Right lobe of liver (tissue), 6 donors: Measurements from ENCODE around the gene MOXD1. TPM values are rescaled to one million over a fixed set of nuclear protein-coding genes. Genes with fewer than 3 reads are reported as not detected.

Source experiments
- ATAC-seq, 4 donors: fragments of 200-7000 bp; cut with Tn5 transposase; one replicate each; pipeline ENCODE4 v1.9.1; 2020; ENCODE audit warnings: mild to moderate bottlenecking in 4 of 4, moderate library complexity in 4 of 4
- DNase-seq, 3 donors: peaks; one replicate each; pipeline ENCODE4 v3.0.0-alpha.2; 2020
- H3K27ac ChIP-seq, 3 donors: fragments of 200-600 bp; one replicate each; pipeline ENCODE4 v1.8.0; 2022
- H3K27me3 ChIP-seq, 2 donors: fragments of 200-600 bp; one replicate each; pipeline ENCODE4 v1.8.0; 2022
- H3K36me3 ChIP-seq, 4 donors: fragments of 200-600 bp; sonication (generic) in 1 of 4; one replicate each; pipeline versions ENCODE4 v1.5.1 to v1.8.0; 2017 to 2022; ENCODE audit warnings: control low read depth in 1 of 4
- H3K4me1 ChIP-seq, 4 donors: fragments of 200-600 bp; sonication (generic) in 1 of 4; one replicate each; pipeline versions ENCODE4 v1.5.1 to v1.8.0; 2017 to 2022; ENCODE audit warnings: control low read depth in 1 of 4
- H3K4me3 ChIP-seq, 3 donors: fragments of 200-600 bp; one replicate each; pipeline ENCODE4 v1.8.0; 2022
- H3K9me3 ChIP-seq, 4 donors: fragments of 200-600 bp; sonication (generic) in 1 of 4; one replicate each; pipeline versions ENCODE4 v1.5.1 to v1.8.0; 2017 to 2022; ENCODE audit warnings: control low read depth in 1 of 4
- CTCF ChIP-seq, 4 donors: fragments of 200-600 bp in 3 of 4; fragments of 450-650 bp in 1 of 4; IDR thresholded peaks; one replicate each; pipeline versions ENCODE4 v1.5.1 to v1.8.0; 2016 to 2022; ENCODE audit warnings: antibody characterized with exemption in 4 of 4, mild to moderate bottlenecking in 2 of 4
- POLR2A ChIP-seq: fragments of 450-650 bp; IDR thresholded peaks from one replicate; pipeline ENCODE4 v1.6.1; 2017; ENCODE audit warnings: antibody characterized with exemption, mild to moderate bottlenecking
- WGBS: methylation state at CpG from one replicate; pipeline ENCODE4 v1.1.6; 2018; ENCODE audit warnings: low coverage, low lambda C conversion rate; ENCODE audit not compliant: insufficient coverage; ENCODE audit errors: missing lambda C conversion rate; 5-methylcytosine and 5-hydroxymethylcytosine counted together
- intact Hi-C, 2 donors: fragments of 100-400 bp; cut with DNase I; formaldehyde crosslinking; loops; one replicate each; pipeline versions ENCODE4 v1.11.2 to v1.14.1; 2022
- total RNA-seq, 6 experiments: library from RNA; depleted of rRNA in 2 of 6; stranded (reverse); fragments of >200 nt in 2 of 6; fragmentation: NEBNext Ultra II Directional in 3 of 6; extraction: Animal tissue kit (Norgen Biotek cat#: 25700) in 3 of 6; gene quantifications; one replicate each; pipeline versions ENCODE4 v1.1.0 to v1.2.4, GENCODE V29; 2016 to 2023
- donor health status: DM: no; HTN: yes; CAD: no.
- donor health status: DM: no; HTN: no; CAD: no.
- donor health status: DM: no; HTN: no; CAD: no.
- donor health status: DM: no; HTN: yes; CAD: no.
- donor health status: DM: no; HTN: yes; CAD: no.

The MOXD1 gene
- total RNA-seq, 6 experiments from 2014 or later = 0.24 to 2.3 (median 1.0) TPM; not detected in 1

- DNase-seq = no peak
- Histone ChIP-seq H3K4me3 (no peak overlapping the region), H3K27me3 (peaks cover 0 to 22% of the 10 kb centered on the region in 2 donors), H3K27ac (no peak overlapping the region), H3K36me3 (no peaks in the 10 kb centered on the region), H3K9me3 (no peaks in the 10 kb centered on the region), H3K4me1 (peaks cover 0 to 6% (median 0%) of the 10 kb centered on the region in 4 donors)
- intact Hi-C loops = loop anchor here in 1 of 2 donors (10.0 kb wide), 1 partner anchor 100 kb away; no protein-coding TSS in a partner anchor
- 27% methylated on average over 3 of the region's 3 CpGs for WGBS
- ATAC-seq = no peak
- TF ChIP-seq POLR2A (no peak), CTCF (IDR thresholded peaks at IDR 0.05) (no peak)
Measured at GRCh38 chr6:132404736-132405135, 3.5 kb upstream of the MOXD1 start.

GRCh38 chr6:132404330-132404729 lies 3.1 kb upstream of the MOXD1 start:
- peaks cover 0 to 6% (median 0%) of the 10 kb centered on the region in 4 donors for H3K4me1 ChIP-seq
- peaks cover 0 to 26% of the 10 kb centered on the region in 2 donors for H3K27me3 ChIP-seq
- ATAC-seq = no peak
- intact Hi-C loops = loop anchor here in 1 of 2 donors (10.0 kb wide), 1 partner anchor 100 kb away; no protein-coding TSS in a partner anchor
- H3K4me3 ChIP-seq = no peak overlapping the region
- no peaks in the 10 kb centered on the region for H3K9me3 ChIP-seq
- H3K36me3 ChIP-seq = no peaks in the 10 kb centered on the region
- H3K27ac ChIP-seq = no peak overlapping the region
- TF ChIP-seq CTCF (IDR thresholded peaks at IDR 0.05) (no peak), POLR2A (no peak)
- DNase-seq = no peak
- WGBS = 56% methylated on average over 2 of the region's 2 CpGs

DNA sequence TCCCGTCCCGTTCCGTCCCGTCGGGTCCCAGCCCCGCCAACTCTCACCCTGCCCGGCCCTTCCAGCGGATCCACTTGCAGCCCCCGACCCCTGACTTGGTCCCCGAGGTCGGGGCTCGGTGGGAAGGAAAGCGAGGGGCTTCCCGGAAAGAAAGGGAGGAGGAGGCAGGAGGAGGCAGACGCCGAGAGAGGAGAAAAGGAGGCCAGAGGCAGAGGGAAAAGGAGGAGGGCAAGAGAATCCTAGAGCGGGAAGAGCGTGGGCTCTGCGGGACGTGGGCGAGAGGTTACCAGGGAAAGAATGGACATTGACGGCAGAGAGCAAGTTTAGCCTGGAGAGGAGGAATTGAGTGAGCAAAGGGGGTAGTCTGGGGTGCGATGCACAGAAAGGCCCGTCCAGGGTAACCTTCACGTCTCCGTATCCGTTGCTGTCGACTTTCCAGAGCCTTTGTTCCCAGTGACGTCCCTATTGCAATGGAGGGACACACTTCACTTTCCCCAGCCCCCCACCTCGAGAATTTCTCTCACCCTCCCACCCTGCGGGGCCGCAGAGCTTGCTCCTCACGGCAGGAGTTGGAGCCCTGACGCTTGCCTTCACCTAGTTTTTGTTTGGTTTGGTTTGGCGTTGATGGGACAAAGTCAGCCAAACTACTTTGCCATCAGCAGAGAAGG lies 477 bp upstream of the MOXD1 start:
- intact Hi-C loops = loop anchor here in 1 of 2 donors (10.0 kb wide), 1 partner anchor 97 kb away; no protein-coding TSS in a partner anchor
- H3K36me3 ChIP-seq = no peaks in the 10 kb centered on the region
- 9% methylated on average over 35 of the region's 35 CpGs for WGBS
- no peaks in the 10 kb centered on the region for H3K9me3 ChIP-seq
- H3K27me3 ChIP-seq = peaks cover 0 to 28% of the 10 kb centered on the region in 2 donors
- DNase-seq (no peak), ATAC-seq (peak in 1 of 4 donors; percentile 12)
- H3K27ac ChIP-seq = no peak overlapping the region
- H3K4me1 ChIP-seq = peaks cover 0 to 6% (median 0%) of the 10 kb centered on the region in 4 donors
- H3K4me3 ChIP-seq = peak overlapping the region; percentile 47 to 51 (median 47)
- no peak for TF ChIP-seq CTCF (IDR thresholded peaks at IDR 0.05)
- TF ChIP-seq POLR2A = no peak

DNA sequence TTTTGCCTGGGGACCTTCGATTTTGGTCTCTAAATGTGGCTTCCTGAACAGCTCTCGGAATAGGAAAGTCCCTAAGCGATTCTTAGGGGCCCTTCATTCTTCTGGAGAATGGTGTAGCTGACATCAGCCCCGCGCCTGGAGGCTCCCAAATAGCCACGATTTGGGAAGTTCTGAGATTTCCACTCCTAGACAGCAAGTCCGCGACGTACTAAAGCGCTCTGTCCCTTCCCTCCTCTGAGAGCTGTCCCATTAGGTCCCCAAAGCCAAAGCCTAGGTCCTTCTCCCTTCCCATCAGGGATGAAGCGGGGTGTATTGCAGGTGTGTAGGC lies 756 bp downstream of the MOXD1 start:
- peaks cover 0 to 28% of the 10 kb centered on the region in 2 donors for H3K27me3 ChIP-seq
- intact Hi-C loops = loop anchor here in 1 of 2 donors (10.0 kb wide), 1 partner anchor 96 kb away; no protein-coding TSS in a partner anchor
- TF ChIP-seq POLR2A = no peak
- no peak for TF ChIP-seq CTCF (IDR thresholded peaks at IDR 0.05)
- H3K4me1 ChIP-seq = peaks cover 0 to 6% (median 0%) of the 10 kb centered on the region in 4 donors
- peak overlapping the region in 2 of 3 donors; percentile 47 to 51 for H3K4me3 ChIP-seq
- peak in 3 of 4 donors; percentile 9 to 37 (median 23) for ATAC-seq
- no peaks in the 10 kb centered on the region for H3K36me3 ChIP-seq
- WGBS = 24% methylated on average over 9 of the region's 11 CpGs
- DNase-seq = no peak
- H3K27ac ChIP-seq = no peak overlapping the region
- no peaks in the 10 kb centered on the region for H3K9me3 ChIP-seq
